GM12872 (cell line): Measurements from ENCODE around the gene KLK15.

Experiments
- TF ChIP-seq, protein P1 (sequence below): IDR thresholded peaks from 3 replicates; pipeline ENCODE4 v1.5.1; 2011; ENCODE audit warnings: low read depth, mild to moderate bottlenecking, low read length, moderate library complexity; ENCODE audit not compliant: insufficient read depth

Gene KLK15, protein sequence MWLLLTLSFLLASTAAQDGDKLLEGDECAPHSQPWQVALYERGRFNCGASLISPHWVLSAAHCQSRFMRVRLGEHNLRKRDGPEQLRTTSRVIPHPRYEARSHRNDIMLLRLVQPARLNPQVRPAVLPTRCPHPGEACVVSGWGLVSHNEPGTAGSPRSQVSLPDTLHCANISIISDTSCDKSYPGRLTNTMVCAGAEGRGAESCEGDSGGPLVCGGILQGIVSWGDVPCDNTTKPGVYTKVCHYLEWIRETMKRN

DNA sequence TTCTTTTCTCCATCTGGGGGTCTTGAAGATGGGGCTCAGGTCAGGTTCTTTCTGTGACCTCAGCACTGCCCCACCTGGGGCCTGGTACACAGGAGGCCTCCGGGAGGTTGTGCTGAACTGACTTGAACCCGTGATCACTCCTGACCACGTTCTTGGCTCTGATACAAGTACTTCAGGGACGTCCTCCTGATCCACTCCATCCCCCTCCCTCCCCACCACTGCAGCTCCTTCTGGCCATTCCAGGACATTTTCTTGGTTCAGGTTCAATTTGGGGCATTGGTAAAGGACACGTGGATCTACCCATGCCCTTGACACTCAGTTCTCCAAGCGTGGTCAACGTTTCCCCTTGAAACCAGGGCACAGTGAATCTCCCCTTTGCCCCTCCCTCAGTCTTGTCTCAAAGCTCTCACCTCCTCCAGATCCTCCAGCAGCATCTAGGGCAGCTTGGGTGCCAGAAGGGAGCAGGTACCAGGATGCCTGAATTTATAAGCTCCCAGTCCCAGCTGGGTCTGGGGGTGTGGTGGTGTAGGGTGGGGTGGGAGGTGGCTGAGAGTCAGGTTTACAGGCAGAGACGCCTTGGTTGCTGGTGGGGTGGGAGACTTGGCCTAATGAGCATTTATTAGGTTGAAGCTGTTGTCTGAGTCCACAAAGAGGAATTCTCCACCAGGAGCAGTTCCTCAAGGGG is at the start of gene KLK15:
TSS of gene KLK15 (minus strand) at position 458 of the 685 bp plus-strand sequence. CDS start 2,082 bp downstream, outside the sequence.
- TF ChIP-seq, protein P1, sequence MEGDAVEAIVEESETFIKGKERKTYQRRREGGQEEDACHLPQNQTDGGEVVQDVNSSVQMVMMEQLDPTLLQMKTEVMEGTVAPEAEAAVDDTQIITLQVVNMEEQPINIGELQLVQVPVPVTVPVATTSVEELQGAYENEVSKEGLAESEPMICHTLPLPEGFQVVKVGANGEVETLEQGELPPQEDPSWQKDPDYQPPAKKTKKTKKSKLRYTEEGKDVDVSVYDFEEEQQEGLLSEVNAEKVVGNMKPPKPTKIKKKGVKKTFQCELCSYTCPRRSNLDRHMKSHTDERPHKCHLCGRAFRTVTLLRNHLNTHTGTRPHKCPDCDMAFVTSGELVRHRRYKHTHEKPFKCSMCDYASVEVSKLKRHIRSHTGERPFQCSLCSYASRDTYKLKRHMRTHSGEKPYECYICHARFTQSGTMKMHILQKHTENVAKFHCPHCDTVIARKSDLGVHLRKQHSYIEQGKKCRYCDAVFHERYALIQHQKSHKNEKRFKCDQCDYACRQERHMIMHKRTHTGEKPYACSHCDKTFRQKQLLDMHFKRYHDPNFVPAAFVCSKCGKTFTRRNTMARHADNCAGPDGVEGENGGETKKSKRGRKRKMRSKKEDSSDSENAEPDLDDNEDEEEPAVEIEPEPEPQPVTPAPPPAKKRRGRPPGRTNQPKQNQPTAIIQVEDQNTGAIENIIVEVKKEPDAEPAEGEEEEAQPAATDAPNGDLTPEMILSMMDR: no peak

DNA sequence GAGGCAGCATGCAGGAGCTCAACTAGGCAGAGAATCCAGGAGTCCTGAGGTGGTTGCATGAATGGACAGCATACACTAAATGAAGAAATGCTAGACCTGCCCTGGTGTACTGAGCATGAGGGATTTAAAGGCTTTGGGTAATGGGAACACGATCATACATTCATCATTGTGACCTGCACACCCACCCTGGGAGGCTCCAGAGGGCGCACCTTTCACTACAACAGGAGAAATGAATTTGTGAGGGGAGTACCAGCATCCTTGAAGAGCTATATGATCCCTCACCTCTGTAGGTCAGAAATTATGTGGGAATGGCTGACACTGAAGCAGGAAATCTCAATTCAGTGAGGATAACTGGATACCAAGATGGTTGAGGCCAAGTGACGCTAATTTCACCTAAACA is 48.8 kb upstream of the KLK15 start:
- TF ChIP-seq, protein P1: no peak

DNA sequence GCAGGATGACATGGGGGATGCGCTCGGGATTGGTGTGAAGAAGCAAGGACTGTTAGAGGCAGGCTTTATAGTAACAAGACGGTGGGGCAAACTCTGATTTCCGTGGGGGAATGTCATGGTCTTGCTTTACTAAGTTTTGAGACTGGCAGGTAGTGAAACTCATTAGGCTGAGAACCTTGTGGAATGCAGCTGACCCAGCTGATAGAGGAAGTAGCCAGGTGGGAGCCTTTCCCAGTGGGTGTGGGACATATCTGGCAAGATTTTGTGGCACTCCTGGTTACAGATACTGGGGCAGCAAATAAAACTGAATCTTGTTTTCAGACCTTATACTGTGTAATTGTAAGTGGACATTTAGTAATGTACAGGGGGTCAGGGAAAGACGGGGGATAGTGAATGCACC is 46.9 kb upstream of the KLK15 start:
- TF ChIP-seq, protein P1: no peak

DNA sequence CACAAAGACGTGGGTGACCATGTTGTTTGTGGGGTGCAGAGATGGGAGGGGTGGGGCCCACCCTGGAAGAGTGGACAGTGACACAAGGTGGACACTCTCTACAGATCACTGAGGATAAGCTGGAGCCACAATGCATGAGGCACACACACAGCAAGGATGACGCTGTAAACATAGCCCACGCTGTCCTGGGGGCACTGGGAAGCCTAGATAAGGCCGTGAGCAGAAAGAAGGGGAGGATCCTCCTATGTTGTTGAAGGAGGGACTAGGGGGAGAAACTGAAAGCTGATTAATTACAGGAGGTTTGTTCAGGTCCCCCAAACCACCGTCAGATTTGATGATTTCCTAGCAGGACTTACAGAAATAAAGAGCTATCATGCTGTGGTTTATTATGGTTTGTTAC is 45.5 kb upstream of the KLK15 start:
- TF ChIP-seq, protein P1: no peak

DNA sequence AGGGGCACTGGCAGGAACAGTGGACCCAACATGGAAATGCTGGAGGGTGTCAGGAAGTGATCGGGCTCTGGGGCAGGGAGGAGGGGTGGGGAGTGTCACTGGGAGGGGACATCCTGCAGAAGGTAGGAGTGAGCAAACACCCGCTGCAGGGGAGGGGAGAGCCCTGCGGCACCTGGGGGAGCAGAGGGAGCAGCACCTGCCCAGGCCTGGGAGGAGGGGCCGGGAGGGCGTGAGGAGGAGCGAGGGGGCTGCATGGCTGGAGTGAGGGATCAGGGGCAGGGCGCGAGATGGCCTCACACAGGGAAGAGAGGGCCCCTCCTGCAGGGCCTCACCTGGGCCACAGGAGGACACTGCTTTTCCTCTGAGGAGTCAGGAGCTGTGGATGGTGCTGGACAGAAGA is 44.0 kb upstream of the KLK15 start:
- TF ChIP-seq, protein P1: no peak

DNA sequence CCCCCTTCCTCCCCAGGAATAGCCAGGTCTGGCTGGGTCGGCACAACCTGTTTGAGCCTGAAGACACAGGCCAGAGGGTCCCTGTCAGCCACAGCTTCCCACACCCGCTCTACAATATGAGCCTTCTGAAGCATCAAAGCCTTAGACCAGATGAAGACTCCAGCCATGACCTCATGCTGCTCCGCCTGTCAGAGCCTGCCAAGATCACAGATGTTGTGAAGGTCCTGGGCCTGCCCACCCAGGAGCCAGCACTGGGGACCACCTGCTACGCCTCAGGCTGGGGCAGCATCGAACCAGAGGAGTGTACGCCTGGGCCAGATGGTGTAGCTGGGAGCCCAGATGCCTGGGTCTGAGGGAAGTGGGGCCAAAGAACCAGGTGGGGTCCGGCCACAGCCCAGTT is 43.1 kb upstream of the KLK15 start:
- TF ChIP-seq, protein P1: no peak

DNA sequence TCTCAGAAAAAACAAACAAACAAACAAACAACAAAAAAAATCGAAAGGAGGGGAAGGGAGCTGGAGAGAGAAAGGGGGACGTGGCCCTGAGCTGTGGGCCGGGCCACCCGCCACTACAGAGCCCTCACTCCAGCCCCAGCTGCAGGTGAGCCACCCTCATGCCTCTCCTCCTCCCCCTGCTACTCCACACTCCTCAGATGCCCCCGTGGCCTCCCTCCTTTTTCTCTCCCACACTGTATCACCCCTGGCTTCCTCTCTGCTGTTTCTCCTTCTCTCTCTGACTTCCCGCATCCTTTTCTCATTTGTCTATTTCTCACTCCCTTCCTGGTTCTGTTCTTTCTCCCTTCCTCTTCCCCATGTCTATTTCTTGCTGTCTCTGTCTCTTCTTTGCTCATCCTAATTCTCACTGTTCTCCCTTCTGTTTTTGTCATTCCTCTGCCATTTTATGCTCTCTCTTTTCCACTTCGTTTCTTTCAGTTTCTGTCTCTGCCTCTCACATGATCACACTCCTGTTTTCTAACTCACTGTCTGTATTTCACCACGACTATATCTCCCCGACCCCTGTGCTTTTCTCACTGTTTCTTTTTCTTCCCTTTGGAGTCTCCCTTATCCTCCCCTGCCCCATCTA is 42.5 kb upstream of the KLK15 start:
- TF ChIP-seq, protein P1: no peak
